Measurements from ENCODE around the gene PARP2. TPM values are rescaled to one million over a fixed set of nuclear protein-coding genes. Genes with fewer than 3 reads are reported as not detected.

Gene PARP2
- total RNA-seq, 1 experiment from 2014 or later, result 49.4 TPM

DNA sequence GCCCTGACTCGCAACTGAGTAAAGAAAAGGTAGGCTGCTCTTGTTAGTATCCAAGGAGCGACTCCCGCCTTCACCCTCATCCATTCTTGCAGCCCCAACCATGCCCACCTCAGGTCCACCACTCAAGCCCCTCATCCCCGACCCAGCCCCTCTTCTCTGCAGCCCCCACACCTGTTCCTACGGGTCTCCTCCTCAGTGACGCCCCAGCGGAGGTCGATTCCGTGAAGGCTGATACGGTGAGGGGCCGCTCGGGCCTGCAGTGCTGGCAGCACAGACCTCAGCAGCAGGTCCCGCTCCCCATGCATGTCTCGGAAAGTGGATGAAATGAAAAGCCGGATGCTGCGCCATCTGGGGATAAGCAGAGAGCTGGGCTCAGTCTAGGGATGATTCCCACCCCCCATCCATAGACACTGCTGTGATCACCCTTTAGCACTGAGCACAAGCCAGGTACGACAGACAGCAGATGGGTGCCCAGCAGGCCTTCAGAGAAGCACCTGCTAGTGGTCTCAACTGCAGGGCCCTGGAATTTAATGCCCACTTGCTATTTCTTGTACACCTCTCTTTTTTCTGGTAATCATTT, 42.9 kb downstream of the PARP2 start:
- no peak overlapping the region for H3K4me3 Mint-ChIP-seq (ENCODE audit: unreplicated experiment)
- intact Hi-C loops (cut with micrococcal nuclease; ENCODE audit: unreplicated experiment), result no loop called here
- no peaks in the 10 kb centered on the region for H3K9me3 ChIP-seq
- no peak overlapping the region for H3K27ac Mint-ChIP-seq (ENCODE audit: unreplicated experiment)
- H3K4me1 Mint-ChIP-seq (ENCODE audit: low read depth, unreplicated experiment), result no peaks in the 10 kb centered on the region
- POLR2A ChIA-PET, result no interaction called here
- H3K4me1 ChIP-seq, result no peaks in the 10 kb centered on the region
- no TSS peak for BruUV-seq (replicated peaks)
- H3K27me3 ChIP-seq (replicated peaks; ENCODE audit: control insufficient read depth, insufficient read depth, low read length), result no peaks in the 10 kb centered on the region
- H3K4me3 ChIP-seq (ENCODE audit: low read depth, low read length), result no peak overlapping the region
- H3K36me3 Mint-ChIP-seq (ENCODE audit: insufficient read depth, unreplicated experiment), result peaks cover 44% of the 10 kb centered on the region
- peaks cover 3% of the 10 kb centered on the region for H3K36me3 ChIP-seq (ENCODE audit: control insufficient read depth, insufficient read depth, low read length)
- no peaks in the 10 kb centered on the region for H3K27me3 Mint-ChIP-seq (ENCODE audit: insufficient read depth, unreplicated experiment)
- CTCF ChIA-PET, result no interaction called here
- TF ChIP-seq, protein P1, sequence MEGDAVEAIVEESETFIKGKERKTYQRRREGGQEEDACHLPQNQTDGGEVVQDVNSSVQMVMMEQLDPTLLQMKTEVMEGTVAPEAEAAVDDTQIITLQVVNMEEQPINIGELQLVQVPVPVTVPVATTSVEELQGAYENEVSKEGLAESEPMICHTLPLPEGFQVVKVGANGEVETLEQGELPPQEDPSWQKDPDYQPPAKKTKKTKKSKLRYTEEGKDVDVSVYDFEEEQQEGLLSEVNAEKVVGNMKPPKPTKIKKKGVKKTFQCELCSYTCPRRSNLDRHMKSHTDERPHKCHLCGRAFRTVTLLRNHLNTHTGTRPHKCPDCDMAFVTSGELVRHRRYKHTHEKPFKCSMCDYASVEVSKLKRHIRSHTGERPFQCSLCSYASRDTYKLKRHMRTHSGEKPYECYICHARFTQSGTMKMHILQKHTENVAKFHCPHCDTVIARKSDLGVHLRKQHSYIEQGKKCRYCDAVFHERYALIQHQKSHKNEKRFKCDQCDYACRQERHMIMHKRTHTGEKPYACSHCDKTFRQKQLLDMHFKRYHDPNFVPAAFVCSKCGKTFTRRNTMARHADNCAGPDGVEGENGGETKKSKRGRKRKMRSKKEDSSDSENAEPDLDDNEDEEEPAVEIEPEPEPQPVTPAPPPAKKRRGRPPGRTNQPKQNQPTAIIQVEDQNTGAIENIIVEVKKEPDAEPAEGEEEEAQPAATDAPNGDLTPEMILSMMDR (IDR thresholded peaks at IDR 0.05; ENCODE audit: insufficient read depth in 1 of 2, low read depth in 1 of 2, low read length in 1 of 2, severe bottlenecking in 1 of 2, unreplicated experiment in 1 of 2), result no peak
- H3K9me3 Mint-ChIP-seq (ENCODE audit: unreplicated experiment), result no peaks in the 10 kb centered on the region
- no peak for DNase-seq

DNA sequence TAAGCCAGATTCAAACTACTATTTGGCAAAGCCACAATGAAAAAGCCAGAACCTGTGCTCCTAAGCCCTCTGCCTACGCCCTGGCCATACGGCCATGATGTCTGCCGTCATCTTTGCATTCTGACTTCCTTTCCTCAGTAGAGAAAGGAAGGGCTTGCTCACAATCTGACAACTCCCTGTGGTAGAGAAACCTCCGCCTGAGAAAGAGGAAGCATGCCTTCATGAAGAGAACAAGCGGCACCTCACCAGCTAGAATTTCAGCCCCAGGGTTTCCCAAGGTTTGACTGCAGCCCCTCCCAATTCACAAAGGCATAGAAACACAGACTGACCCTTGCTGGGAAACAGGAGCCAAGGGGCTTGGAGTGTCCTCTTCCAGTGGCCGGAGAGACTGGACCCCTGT, 44.1 kb downstream of the PARP2 start:
- intact Hi-C loops (cut with micrococcal nuclease; ENCODE audit: unreplicated experiment), result no loop called here
- ChIA-PET CTCF (no interaction called here), POLR2A (no interaction called here)
- H3K27me3 ChIP-seq (replicated peaks; ENCODE audit: control insufficient read depth, insufficient read depth, low read length), result no peaks in the 10 kb centered on the region
- no peaks in the 10 kb centered on the region for H3K9me3 ChIP-seq
- TF ChIP-seq, protein P1 (IDR thresholded peaks at IDR 0.05; ENCODE audit: insufficient read depth in 1 of 2, low read depth in 1 of 2, low read length in 1 of 2, severe bottlenecking in 1 of 2, unreplicated experiment in 1 of 2), result no peak
- no peaks in the 10 kb centered on the region for H3K4me1 ChIP-seq
- H3K4me3 ChIP-seq (ENCODE audit: low read depth, low read length), result no peak overlapping the region
- no peak for DNase-seq
- Mint-ChIP-seq H3K27ac (ENCODE audit: unreplicated experiment) (no peak overlapping the region), H3K36me3 (ENCODE audit: insufficient read depth, unreplicated experiment) (peaks cover 33% of the 10 kb centered on the region), H3K4me3 (ENCODE audit: unreplicated experiment) (no peak overlapping the region), H3K9me3 (ENCODE audit: unreplicated experiment) (no peaks in the 10 kb centered on the region), H3K4me1 (ENCODE audit: low read depth, unreplicated experiment) (no peaks in the 10 kb centered on the region), H3K27me3 (ENCODE audit: insufficient read depth, unreplicated experiment) (no peaks in the 10 kb centered on the region)
- peaks cover 3% of the 10 kb centered on the region for H3K36me3 ChIP-seq (ENCODE audit: control insufficient read depth, insufficient read depth, low read length)
- BruUV-seq (replicated peaks), result no TSS peak

DNA sequence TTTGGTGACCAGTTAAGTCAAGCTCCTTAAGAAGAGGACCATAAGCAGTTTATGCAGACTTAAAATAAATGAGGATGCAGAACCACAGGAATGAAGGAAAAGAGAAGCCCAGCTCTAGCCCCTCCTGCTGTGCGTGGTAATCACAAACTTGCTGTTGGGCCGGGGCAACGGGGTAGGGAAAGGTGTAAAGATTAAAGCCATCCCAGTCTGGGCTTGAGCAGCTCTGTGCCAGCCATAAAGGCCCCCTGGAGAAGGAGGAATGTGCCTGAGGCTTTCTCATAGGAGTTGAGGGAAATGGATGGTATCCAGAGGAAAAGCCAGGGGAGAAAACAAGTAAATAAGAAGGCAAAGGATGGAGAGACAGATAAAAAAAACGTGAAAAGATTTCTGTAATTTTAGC, 44.7 kb downstream of the PARP2 start:
- ChIA-PET POLR2A (no interaction called here), CTCF (no interaction called here)
- no TSS peak for BruUV-seq (replicated peaks)
- Histone ChIP-seq H3K36me3 (ENCODE audit: control insufficient read depth, insufficient read depth, low read length) (peaks cover 3% of the 10 kb centered on the region), H3K4me1 (no peaks in the 10 kb centered on the region), H3K4me3 (ENCODE audit: low read depth, low read length) (no peak overlapping the region), H3K27me3 (replicated peaks; ENCODE audit: control insufficient read depth, insufficient read depth, low read length) (no peaks in the 10 kb centered on the region), H3K9me3 (no peaks in the 10 kb centered on the region)
- Mint-ChIP-seq H3K9me3 (ENCODE audit: unreplicated experiment) (no peaks in the 10 kb centered on the region), H3K36me3 (ENCODE audit: insufficient read depth, unreplicated experiment) (peaks cover 35% of the 10 kb centered on the region), H3K4me3 (ENCODE audit: unreplicated experiment) (no peak overlapping the region), H3K27ac (ENCODE audit: unreplicated experiment) (no peak overlapping the region), H3K27me3 (ENCODE audit: insufficient read depth, unreplicated experiment) (no peaks in the 10 kb centered on the region), H3K4me1 (ENCODE audit: low read depth, unreplicated experiment) (no peaks in the 10 kb centered on the region)
- TF ChIP-seq, protein P1 (IDR thresholded peaks at IDR 0.05; ENCODE audit: insufficient read depth in 1 of 2, low read depth in 1 of 2, low read length in 1 of 2, severe bottlenecking in 1 of 2, unreplicated experiment in 1 of 2), result no peak
- intact Hi-C loops (cut with micrococcal nuclease; ENCODE audit: unreplicated experiment), result no loop called here
- no peak for DNase-seq
